Germinal center (tissue), 1 donor: Measurements from ENCODE around the gene PLEK2.
"Not testable (repeated sequence)": the region's sequence is repeated elsewhere in the genome, so short reads cannot be mapped to it uniquely, and the experiment has no call there.

Experiments
- DNase-seq: peaks from one replicate; pipeline ENCODE4 v3.0.0; 2012; ENCODE audit warnings: mixed read lengths, low spot score

PLEK2 gene

GRCh38 chr14:67428501-67429031, 16.6 kb upstream of the PLEK2 start:
- no peak for DNase-seq

- DNase-seq: peak; percentile 82
These were observed 15.1 kb upstream of the PLEK2 start for GRCh38 chr14:67426983-67427606.

- DNase-seq: no peak
These were observed 14.2 kb upstream of the PLEK2 start for GRCh38 chr14:67426161-67426560.

GRCh38 chr14:67425608-67426007, 13.6 kb upstream of the PLEK2 start:
- DNase-seq: no peak

DNA sequence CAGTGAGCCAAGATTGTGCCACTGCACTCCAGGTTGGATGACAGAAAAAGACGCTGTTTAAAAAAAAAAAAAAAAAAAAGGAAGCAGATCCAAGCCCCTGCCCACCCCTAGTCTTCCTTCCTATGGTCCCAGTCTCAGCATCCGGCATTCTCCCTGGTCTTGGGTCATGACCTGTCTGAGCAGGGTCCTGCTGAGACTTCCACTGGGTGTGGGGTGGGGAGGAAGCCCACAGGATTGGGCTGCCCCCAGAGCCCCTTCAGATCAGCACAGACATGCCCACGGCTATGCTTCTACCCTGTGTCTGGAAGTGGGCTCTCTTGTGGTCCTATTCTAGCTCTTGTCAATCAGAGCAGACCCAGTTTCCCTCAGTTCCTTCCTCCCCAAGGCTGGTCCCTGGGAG, 12.6 kb upstream of the PLEK2 start:
- DNase-seq: no peak

GRCh38 chr14:67423424-67423823, 11.5 kb upstream of the PLEK2 start:
- no peak for DNase-seq

DNA sequence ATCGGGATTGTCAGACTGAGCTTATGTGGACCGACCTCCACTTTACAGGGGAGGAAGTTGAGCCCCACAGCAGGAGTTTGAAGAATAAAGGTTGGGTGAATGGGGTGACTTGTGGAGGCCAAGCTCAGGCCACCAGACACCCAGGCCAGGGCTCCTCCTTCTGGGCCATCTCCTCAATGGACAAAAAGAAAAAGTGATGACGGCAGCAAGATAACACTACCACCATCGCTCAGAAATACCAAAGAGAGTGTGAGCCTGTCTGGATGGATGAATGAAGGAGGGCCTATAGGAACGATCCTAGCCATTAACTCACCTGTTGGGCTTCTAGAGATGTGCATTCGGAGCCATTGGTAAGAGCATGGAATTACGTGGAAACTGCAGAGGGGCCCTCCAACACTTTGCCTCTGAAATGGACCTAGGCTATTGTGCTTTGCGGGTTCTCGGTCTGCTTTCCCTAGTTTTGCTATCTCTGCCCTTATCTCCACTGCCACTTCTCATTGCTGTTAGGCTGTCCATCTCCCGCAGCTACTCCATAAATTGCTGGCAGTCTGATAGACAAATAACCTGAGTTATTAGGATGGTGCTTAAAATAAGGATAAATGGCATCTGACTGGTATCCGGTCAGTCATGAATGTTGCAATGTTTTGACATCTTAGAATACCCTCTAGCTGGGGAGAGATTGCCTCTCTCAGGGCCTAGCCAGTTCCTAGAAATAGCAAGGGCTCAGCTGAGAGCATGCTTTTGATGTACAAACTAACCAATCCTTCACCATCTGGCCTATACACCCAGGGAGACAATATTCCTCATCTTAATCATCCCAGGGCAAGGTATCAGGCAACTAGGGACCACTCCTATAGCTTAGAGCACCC, 9.6 kb upstream of the PLEK2 start:
- no peak for DNase-seq

GRCh38 chr14:67420102-67420739, 8.3 kb upstream of the PLEK2 start:
- DNase-seq: peak; percentile 34

DNA sequence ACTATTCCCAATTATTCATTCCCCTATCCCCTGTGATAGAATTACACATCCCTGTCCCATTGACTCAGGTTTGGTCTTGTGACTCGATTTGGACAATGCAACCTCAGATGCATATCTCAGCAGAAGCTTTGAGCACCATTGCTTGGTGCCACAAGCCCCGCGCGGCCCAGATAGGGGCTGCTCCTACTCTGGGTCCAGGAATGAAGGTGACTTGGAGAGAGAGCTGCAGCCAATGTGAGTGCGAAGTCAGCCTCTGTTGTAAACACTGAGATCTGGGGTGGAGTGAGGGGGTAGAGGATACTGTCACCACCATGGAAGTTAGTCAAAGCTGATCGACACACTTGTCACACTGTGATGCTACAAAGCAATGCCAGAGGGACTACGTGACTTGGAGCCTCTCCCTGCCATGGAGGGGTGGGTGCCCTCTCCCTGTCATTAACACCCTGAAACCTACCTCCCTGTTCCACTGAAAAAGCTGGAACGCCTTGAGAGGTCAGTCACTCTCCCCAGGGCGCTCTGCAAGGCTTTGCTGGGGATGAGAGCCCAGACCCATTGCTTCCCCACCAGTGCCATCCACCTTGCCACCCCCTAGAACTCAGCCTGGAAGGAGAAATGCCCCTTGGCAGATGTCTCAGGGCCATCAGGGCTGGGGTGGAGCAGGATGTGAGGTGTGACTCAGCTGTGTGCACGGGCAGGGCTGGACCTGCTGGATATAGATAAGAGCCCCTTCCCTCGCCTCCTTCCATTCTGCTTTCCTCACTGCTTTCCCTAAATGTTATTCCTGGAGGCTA, 6.6 kb upstream of the PLEK2 start:
- no peak for DNase-seq

DNA sequence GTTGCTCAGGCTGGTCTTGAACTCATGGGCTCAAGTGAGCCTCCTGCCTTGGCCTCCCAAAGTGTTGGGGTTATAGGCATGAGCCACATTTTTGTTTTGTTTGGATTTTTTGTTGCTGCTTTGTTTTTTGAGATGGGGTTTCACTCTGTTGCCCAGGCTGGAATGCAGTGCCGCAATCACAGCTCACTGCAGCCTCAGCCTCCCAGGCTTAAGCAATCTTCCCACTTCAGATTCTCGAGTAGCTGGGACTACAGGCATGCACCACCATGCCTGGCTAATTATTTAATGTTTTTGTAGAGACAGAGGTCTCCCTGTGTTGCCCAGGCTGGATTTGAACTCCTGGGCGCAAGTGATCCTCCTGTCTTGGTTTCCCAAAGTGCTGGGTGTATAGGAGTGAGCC, 5.7 kb upstream of the PLEK2 start:
- DNase-seq: no peak

DNA sequence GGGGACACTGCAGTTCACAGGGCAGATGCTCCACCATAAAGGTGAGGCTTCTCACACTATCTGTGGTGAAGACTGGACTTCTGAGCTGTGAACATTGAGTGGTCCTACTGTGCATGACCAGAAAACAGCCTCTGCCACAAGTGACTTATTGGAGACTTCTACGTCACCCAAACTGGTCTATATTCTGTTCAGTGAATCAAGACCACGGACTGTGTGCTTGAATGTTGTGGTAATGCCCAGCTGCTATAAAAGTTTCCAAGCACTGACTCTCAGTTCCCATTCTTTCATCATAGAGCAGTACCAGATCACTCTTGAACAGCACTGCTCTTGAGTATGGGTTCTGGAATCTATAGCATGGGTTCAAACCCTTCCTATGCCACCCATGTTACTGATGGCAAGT, 4.8 kb upstream of the PLEK2 start:
- no peak for DNase-seq

DNA sequence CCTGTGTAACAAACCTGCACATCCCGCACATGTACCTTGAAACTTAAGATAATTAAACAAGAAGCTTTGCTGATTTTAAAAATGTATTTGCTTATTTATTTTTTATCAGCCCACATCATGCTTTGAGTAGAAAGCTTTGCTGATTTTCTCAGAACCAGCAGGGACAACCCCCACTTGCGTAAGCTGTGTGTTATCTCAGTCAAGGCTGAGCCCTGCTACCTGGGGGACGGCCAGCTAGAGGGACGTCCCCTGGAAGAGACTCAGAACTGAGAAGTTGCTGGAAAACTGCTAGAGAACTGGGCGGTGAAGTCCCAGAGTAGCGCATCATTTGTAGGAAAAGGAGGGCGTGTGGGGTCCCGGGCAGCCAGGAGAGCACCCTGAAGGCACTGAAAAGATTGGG, 4.1 kb upstream of the PLEK2 start:
- DNase-seq: no peak

DNA sequence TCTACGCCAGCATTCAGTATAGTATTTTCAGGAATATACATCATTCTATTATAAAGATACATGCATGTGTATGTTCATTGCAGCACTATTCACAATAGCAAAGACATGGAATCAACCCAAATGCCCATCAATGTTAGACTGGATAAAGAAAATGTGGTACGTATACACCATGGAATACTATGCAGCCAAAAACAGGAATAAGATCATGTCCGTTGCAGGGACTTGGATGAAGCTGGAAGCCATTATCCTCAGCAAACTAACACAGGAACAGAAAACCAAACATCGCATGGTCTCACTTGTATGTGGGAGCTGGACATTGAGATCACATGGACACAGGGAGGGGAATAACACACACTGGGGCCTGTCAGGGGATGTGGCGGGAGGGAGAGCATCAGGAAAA, 3.6 kb upstream of the PLEK2 start:
- not testable (repeated sequence) for DNase-seq

- no peak for DNase-seq
These were observed 2.1 kb upstream of the PLEK2 start for GRCh38 chr14:67413806-67414769.

DNA sequence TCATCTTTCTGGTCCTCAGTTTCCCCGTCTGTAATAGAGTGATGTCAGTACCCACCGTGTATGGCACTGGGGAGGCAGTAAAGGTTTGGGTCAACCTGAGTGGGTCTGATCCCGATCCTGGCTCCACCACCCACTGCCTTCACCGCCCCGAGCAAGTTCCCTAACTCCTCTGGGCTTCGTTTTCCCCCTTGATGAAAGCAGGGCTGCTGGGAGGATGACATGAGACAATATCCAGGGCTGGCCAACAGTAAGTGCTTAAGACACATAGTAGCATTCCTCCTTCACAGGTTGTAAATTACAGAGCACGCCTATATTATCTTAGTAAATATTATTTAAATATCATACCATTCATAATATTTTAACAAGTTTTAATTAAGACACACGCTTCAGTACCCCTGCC, 595 bp downstream of the PLEK2 start:
- DNase-seq: no peak

DNA sequence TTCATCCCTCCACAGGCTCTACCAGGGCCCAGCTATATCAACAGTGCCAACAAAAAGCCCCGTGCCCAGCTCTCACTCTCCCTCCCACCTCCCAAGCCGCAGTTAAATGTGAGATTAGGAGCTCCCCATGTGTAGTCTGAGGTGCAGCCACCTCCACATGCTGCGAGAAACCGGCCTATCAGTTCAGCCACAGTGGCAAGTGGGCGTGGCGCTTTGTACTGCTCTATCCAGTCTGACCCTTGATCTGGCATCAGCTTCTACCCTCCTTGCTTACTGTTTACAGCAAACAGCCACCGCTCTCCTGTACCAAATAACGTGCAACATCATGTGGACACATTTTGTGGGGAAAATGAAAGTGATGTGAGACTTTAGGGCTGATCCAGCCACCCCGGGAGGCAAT, 1.7 kb downstream of the PLEK2 start:
- no peak for DNase-seq

- DNase-seq: no peak
These were observed 2.5 kb downstream of the PLEK2 start for GRCh38 chr14:67409461-67409860.

DNA sequence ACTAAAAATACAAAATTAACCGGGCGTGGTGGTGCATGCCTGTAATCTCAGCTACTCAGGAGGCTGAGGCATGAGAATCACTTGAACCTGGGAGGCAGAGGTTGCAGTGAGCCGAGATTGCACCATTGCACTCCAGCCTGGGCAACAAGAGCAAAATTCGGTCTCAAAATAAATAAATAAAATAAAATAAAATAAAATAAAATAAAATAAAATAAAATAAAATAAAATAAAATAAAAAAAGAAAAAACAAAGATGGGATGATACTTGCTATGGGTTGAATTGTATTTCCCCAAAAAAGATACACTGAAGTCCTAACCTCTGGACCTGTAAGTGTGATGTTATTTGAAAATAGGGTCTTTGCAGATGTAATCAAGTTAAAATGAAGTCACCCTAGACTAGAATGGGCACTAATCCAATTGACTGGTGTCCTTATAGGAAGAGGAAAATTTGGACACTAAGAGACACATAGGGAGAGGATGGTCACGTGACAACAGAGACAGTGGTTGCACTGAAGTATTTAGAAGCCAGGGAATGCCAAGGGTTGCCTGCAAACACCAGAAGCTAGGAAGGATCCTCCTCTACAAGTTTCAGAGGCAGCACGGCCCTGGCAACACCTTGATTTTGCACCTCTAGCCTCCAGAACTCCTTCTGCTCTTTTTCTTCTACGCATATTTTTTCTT, 3.7 kb downstream of the PLEK2 start:
- DNase-seq: not testable (repeated sequence)

GRCh38 chr14:67405771-67406170, 6.2 kb downstream of the PLEK2 start:
- DNase-seq: no peak

- no peak for DNase-seq
These were observed 11.5 kb downstream of the PLEK2 start for GRCh38 chr14:67400434-67400833.
